Activated CD4-positive, alpha-beta T cell treated with anti-CD3 and anti-CD28 coated beads, Interleukin-2, amount 50 U/mL, for 1 hour (primary cell): ENCODE results near the gene AANAT.
A peak's percentile ranks its signal among the peaks of the same experiment; 100 is the strongest.
"Not testable (repeated sequence)": the region's sequence is repeated elsewhere in the genome, so short reads cannot be mapped to it uniquely, and the experiment has no call there.

Source experiments
- DNase-seq: peaks from one replicate; pipeline ENCODE4 v3.0.0-alpha.2; 2020

AANAT gene

GRCh38 chr17:76508472-76509063, 41.2 kb downstream of the AANAT start:
- not testable (repeated sequence) for DNase-seq

GRCh38 chr17:76510831-76511244, 43.4 kb downstream of the AANAT start:
- DNase-seq = no peak

- no peak for DNase-seq
Measured at GRCh38 chr17:76511668-76512365, 44.4 kb downstream of the AANAT start.

- DNase-seq = no peak
Measured at GRCh38 chr17:76512366-76513305, 45.2 kb downstream of the AANAT start.

GRCh38 chr17:76513306-76513692, 45.9 kb downstream of the AANAT start:
- DNase-seq = no peak

- DNase-seq = not testable (repeated sequence)
Measured at GRCh38 chr17:76514355-76514754, 47.0 kb downstream of the AANAT start.

- DNase-seq = peak; percentile 77
Measured at GRCh38 chr17:76515274-76515949, 48.0 kb downstream of the AANAT start.

- DNase-seq = no peak
Measured at GRCh38 chr17:76517638-76518038, 50.2 kb downstream of the AANAT start.

GRCh38 chr17:76519048-76519966, 51.9 kb downstream of the AANAT start:
- DNase-seq = no peak
